Measurements from ENCODE around the gene TSKU.

The TSKU gene

GRCh38 chr11:76745561-76746207 is 37.5 kb upstream of the TSKU start:
- Histone ChIP-seq H3K4me2 (ENCODE audit: low read depth, low read length) (no peak overlapping the region), H2AFZ (ENCODE audit: low read length) (no peak overlapping the region), H3K9me3 (replicated peaks; ENCODE audit: insufficient read depth, low read length) (no peaks in the 10 kb centered on the region), H3F3A (ENCODE audit: insufficient read depth, low read length) (no peaks in the 10 kb centered on the region), H4K20me1 (ENCODE audit: insufficient read depth, low read length) (no peaks in the 10 kb centered on the region; the same call in 1 of the 2 replicates), H3K27ac (ENCODE audit: low read length) (no peak overlapping the region), H3K4me3 (ENCODE audit: low read length) (no peak overlapping the region), H3K27me3 (replicated peaks; ENCODE audit: insufficient read depth, low read length) (no peaks in the 10 kb centered on the region), H3K4me1 (ENCODE audit: low read length) (no peaks in the 10 kb centered on the region), H3K9me2 (replicated peaks; ENCODE audit: insufficient read depth, low read length) (no peaks in the 10 kb centered on the region), H3K79me2 (ENCODE audit: low read length) (no peaks in the 10 kb centered on the region), H3K9ac (ENCODE audit: low read length) (no peak overlapping the region), H3K36me3 (replicated peaks; ENCODE audit: insufficient read depth, low read length) (no peaks in the 10 kb centered on the region)
- DNase-seq: no peak
- TF ChIP-seq, protein P1, sequence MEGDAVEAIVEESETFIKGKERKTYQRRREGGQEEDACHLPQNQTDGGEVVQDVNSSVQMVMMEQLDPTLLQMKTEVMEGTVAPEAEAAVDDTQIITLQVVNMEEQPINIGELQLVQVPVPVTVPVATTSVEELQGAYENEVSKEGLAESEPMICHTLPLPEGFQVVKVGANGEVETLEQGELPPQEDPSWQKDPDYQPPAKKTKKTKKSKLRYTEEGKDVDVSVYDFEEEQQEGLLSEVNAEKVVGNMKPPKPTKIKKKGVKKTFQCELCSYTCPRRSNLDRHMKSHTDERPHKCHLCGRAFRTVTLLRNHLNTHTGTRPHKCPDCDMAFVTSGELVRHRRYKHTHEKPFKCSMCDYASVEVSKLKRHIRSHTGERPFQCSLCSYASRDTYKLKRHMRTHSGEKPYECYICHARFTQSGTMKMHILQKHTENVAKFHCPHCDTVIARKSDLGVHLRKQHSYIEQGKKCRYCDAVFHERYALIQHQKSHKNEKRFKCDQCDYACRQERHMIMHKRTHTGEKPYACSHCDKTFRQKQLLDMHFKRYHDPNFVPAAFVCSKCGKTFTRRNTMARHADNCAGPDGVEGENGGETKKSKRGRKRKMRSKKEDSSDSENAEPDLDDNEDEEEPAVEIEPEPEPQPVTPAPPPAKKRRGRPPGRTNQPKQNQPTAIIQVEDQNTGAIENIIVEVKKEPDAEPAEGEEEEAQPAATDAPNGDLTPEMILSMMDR (IDR thresholded peaks at IDR 0.05; ENCODE audit: low read length): no peak
- TF ChIP-seq EZH2 (optimal IDR thresholded peaks at IDR 0.05; ENCODE audit: low read depth, low read length) (no peak), EZH2phosphoT487 (IDR thresholded peaks at IDR 0.05; ENCODE audit: low read length) (no peak)

DNA sequence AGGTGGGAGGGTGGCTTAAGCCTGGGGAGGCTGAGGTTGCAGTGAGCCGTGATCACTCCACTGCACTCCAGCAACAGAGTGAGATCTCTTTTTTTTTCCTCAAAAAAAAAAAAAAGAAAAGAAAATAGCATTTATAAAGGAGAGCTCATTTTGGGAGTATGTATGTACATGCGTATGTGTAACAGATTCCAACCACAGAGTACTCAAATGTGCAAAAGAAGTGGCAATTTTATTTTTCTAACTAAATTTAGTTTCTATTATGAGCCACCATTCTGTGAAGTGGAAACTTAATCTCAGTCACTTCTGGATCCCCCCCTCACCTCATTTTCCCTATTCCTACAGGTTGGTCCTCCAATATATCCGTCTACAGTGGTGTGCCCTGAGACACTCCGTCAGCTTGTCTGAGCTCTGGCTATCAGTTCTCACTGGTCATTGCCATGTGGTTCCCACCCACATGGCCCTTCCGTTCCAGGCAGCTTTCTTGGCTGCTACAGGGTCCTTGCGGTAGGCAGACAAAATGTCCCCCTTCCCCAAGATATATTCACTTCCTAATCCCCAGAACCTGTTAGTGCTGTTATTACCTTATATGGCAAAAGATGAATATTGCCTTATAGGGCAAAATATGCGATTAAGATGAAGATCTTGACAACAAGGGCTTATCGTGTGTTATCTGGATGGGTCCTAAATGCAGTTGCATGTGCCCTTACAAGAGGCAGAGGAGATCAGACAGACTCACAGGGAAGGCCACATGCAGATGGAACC is 35.8 kb upstream of the TSKU start:
- H3K4me1 ChIP-seq (ENCODE audit: low read length): no peaks in the 10 kb centered on the region
- no peak overlapping the region for H3K4me2 ChIP-seq (ENCODE audit: low read depth, low read length)
- H3K36me3 ChIP-seq (replicated peaks; ENCODE audit: insufficient read depth, low read length): no peaks in the 10 kb centered on the region
- H3F3A ChIP-seq (ENCODE audit: insufficient read depth, low read length): no peaks in the 10 kb centered on the region
- H4K20me1 ChIP-seq (ENCODE audit: insufficient read depth, low read length): no peaks in the 10 kb centered on the region; the same call in 1 of the 2 replicates
- H3K27me3 ChIP-seq (replicated peaks; ENCODE audit: insufficient read depth, low read length): no peaks in the 10 kb centered on the region
- no peak overlapping the region for H2AFZ ChIP-seq (ENCODE audit: low read length)
- no peak for DNase-seq
- H3K9me2 ChIP-seq (replicated peaks; ENCODE audit: insufficient read depth, low read length): no peaks in the 10 kb centered on the region
- H3K9me3 ChIP-seq (replicated peaks; ENCODE audit: insufficient read depth, low read length): no peaks in the 10 kb centered on the region
- TF ChIP-seq EZH2phosphoT487 (IDR thresholded peaks at IDR 0.05; ENCODE audit: low read length): no peak
- TF ChIP-seq, protein P1 (IDR thresholded peaks at IDR 0.05; ENCODE audit: low read length): no peak
- TF ChIP-seq EZH2 (optimal IDR thresholded peaks at IDR 0.05; ENCODE audit: low read depth, low read length): no peak
- no peak overlapping the region for H3K27ac ChIP-seq (ENCODE audit: low read length)
- no peak overlapping the region for H3K9ac ChIP-seq (ENCODE audit: low read length)
- H3K4me3 ChIP-seq (ENCODE audit: low read length): no peak overlapping the region
- H3K79me2 ChIP-seq (ENCODE audit: low read length): no peaks in the 10 kb centered on the region

DNA sequence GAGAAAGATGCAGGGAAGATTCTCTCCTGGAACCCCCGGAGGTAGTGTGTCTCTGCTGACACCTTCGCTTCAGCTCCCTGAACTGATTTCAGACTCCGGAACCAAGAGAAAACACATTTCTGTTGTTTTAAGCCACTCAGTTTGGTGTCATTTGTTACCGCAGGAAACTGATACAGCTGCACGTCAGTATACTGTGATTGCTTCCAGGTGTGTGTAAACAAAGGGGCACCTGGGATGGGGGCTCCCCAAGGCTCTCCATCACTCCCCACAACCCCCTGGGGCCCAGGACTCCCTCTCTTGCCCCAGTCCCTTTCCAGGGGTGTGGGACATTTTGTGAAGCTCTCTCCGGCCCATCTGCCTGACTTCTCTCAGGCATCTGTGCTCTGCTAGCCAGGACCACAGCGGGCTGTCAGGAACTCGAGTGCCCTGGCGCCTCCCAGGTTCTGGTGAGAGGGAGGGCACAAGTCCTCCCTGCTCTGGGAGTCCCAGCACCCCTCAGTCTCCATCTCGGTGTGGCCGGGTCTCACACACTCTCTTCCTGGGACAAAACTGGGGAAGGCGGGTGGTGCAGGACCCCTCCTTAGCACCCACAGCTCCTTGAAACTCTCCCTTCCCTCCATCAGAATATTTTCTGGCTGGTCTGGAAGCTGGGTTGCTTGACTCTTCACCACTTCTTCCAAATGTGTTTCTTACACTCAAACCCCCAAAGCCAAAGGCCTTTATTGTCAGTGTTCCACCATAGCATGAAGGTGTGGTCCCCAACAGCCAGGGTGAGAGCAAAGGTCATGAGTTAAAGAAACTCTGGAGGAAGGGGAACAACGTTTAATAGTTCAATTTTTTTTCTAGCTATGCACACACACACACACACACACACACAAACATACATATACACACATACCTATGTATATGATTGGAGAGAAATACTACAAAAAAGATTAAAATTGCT is 35.0 kb upstream of the TSKU start:
- no peaks in the 10 kb centered on the region for H3K36me3 ChIP-seq (replicated peaks; ENCODE audit: insufficient read depth, low read length)
- H3K27ac ChIP-seq (ENCODE audit: low read length): no peak overlapping the region
- H3F3A ChIP-seq (ENCODE audit: insufficient read depth, low read length): no peaks in the 10 kb centered on the region
- TF ChIP-seq, protein P1 (IDR thresholded peaks at IDR 0.05; ENCODE audit: low read length): no peak
- TF ChIP-seq EZH2phosphoT487 (IDR thresholded peaks at IDR 0.05; ENCODE audit: low read length) (no peak), EZH2 (optimal IDR thresholded peaks at IDR 0.05; ENCODE audit: low read depth, low read length) (no peak)
- DNase-seq: no peak
- no peaks in the 10 kb centered on the region for H4K20me1 ChIP-seq (ENCODE audit: insufficient read depth, low read length)
- no peak overlapping the region for H3K9ac ChIP-seq (ENCODE audit: low read length)
- H3K4me2 ChIP-seq (ENCODE audit: low read depth, low read length): no peak overlapping the region
- no peaks in the 10 kb centered on the region for H3K4me1 ChIP-seq (ENCODE audit: low read length)
- no peaks in the 10 kb centered on the region for H3K27me3 ChIP-seq (replicated peaks; ENCODE audit: insufficient read depth, low read length)
- no peak overlapping the region for H2AFZ ChIP-seq (ENCODE audit: low read length)
- H3K79me2 ChIP-seq (ENCODE audit: low read length): no peaks in the 10 kb centered on the region
- no peak overlapping the region for H3K4me3 ChIP-seq (ENCODE audit: low read length)
- no peaks in the 10 kb centered on the region for H3K9me2 ChIP-seq (replicated peaks; ENCODE audit: insufficient read depth, low read length)
- H3K9me3 ChIP-seq (replicated peaks; ENCODE audit: insufficient read depth, low read length): no peaks in the 10 kb centered on the region

Data from MM.1S (cell line).